ENCODE measurements around the gene DNAJB9.

Gene DNAJB9

GRCh38 chr7:108605559-108606201, 36.0 kb downstream of the DNAJB9 start:
- no peak for DNase-seq (ENCODE audit: low read depth)

GRCh38 chr7:108609643-108610042, 40.0 kb downstream of the DNAJB9 start:
- DNase-seq (ENCODE audit: low read depth): no peak

DNA sequence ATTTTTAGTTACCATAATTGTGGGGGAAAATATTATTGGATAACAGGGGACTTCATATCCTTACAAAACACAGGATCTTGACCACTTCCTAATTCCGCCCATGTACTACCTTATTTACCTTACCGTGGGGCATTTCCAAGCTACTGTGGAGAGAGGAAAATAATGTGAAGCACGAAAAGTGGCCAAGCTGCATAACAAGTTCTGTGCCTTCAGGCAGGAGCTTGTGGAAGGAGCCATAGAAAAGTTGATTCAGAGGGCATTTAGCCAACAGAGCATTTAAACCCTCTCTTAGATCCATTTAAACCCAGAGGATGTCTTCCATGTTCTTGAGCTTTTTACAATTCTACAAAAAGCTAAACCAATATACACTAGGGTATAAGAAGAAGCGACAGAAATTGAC, 41.6 kb downstream of the DNAJB9 start:
- DNase-seq (ENCODE audit: low read depth): no peak

DNA sequence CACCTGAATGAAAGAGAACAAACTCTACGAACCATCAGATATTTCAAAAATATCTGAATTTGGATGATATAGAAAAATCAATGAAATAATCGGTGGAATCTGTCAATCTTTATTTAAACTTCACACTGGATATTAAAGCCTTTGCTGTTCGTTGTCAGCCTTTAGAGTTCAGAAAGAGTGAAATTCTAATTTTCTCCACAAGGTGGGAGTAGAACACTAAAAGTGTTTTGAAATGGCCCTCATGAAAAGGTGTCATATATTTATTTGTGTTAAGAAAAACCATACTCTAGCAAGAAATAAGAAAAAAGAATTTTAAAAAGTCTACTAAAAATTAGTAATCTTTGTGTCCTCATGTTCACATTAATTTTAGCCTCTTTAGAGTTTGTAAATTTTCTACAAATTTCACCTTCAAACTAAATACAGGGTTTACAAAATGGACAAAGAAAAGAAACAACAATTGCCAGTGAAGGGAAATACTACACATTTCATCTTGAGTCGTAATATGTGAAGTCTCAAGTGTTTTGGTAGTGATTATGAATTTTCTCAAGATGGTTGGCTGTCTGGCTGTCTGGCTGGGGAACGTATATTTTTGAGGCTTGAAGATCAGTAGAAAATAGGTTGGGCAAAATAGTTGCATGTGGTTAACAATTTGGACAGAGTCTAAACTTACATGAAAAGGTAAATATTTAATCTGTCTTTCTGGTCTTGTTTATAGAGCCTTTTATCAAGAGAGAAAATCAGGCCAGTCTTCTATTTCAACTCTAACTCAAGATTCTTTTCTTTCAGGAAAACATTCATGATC, 43.7 kb downstream of the DNAJB9 start:
- DNase-seq (ENCODE audit: low read depth): peak; percentile 9

- DNase-seq (ENCODE audit: low read depth): no peak
Observed at GRCh38 chr7:108613949-108614381, 44.3 kb downstream of the DNAJB9 start.

DNA sequence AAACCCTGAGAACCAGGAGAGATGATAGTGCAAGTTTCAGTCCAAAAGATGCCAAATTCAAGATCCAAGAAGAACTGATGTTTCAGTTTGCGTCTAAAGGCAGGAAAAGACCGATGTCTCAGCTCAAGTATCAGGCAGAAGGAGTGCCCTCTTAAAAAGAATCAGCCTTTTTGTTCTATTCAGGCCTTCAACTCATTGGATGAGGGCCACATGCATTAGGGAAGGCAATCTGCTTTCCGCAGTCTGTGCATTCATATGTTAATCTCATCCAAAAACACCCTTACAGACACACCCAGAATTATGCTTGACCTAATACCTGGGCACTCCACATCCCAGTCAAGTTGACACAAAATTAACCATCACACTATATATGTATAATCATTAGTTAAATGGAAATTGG, 45.2 kb downstream of the DNAJB9 start:
- DNase-seq (ENCODE audit: low read depth): no peak

DNA sequence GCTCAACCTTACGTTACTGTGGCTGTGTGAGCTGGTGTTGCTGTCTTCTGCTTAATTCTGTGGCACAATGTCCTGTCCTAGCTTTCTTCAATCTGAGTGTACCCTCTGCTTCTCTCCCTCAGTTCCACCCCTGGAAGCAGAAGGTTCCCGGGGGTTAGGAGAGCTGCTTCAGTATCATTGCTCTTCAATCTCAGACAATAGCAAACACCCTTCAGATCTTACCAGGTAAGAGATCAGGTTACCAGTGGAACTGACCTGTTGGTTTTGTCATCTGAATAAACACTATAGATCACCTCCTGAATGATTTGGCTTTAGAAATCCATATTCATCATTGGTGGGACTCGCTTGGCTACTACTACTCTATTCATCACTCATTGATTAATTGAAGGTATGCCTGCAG, 48.4 kb downstream of the DNAJB9 start:
- no peak for DNase-seq (ENCODE audit: low read depth)

- DNase-seq (ENCODE audit: low read depth): no peak
Observed at GRCh38 chr7:108623220-108623619, 53.5 kb downstream of the DNAJB9 start.

Data from fibroblast of gingiva (primary cell).